Anterior cingulate cortex (tissue), 58 donors: Measurements from ENCODE around the gene EFCAB9.
A peak's percentile ranks its signal among the peaks of the same experiment; 100 is the strongest.
"Not testable (repeated sequence)": the region's sequence is repeated elsewhere in the genome, so short reads cannot be mapped to it uniquely, and the experiment has no call there.

Experiments
- DNase-seq, 58 donors: peaks; one replicate each; lab custom pipeline; 2025; lab: John Stamatoyannopoulos, UW

Gene EFCAB9

GRCh38 chr5:172187118-172188032 lies 6.6 kb upstream of the EFCAB9 start:
- DNase-seq: peak in 11 of 58 donors; percentile 12 to 40 (median 35)

GRCh38 chr5:172188033-172188892 lies 5.7 kb upstream of the EFCAB9 start, which contains the start of gene STK10:
STK10 (minus strand) TSS chr5:172188224; CDS start chr5:172188042, 182 bp downstream.
- peak in 57 of 58 donors; percentile 59 to 93 (median 87) for DNase-seq

GRCh38 chr5:172188893-172189692 lies 4.9 kb upstream of the EFCAB9 start:
- DNase-seq: no peak

GRCh38 chr5:172189693-172190296 lies 4.2 kb upstream of the EFCAB9 start:
- no peak for DNase-seq

GRCh38 chr5:172194985-172195774 lies 1.2 kb downstream of the EFCAB9 start:
- no peak for DNase-seq

GRCh38 chr5:172197775-172198174 lies 3.8 kb downstream of the EFCAB9 start:
- not testable (repeated sequence) for DNase-seq

- no peak for DNase-seq
These were observed 5.5 kb downstream of the EFCAB9 start for GRCh38 chr5:172199446-172199845.

GRCh38 chr5:172200476-172200875 lies 6.5 kb downstream of the EFCAB9 start:
- DNase-seq: no peak

GRCh38 chr5:172205984-172206383 lies 12.0 kb downstream of the EFCAB9 start:
- not testable (repeated sequence) for DNase-seq

- DNase-seq: no peak
These were observed 13.5 kb downstream of the EFCAB9 start for GRCh38 chr5:172207511-172207910.

GRCh38 chr5:172209714-172210113 lies 15.7 kb downstream of the EFCAB9 start:
- DNase-seq: no peak

- DNase-seq: no peak
These were observed 17.7 kb downstream of the EFCAB9 start for GRCh38 chr5:172211676-172212075.

- DNase-seq: no peak
These were observed 19.2 kb downstream of the EFCAB9 start for GRCh38 chr5:172213126-172213525.

- no peak for DNase-seq
These were observed 22.4 kb downstream of the EFCAB9 start for GRCh38 chr5:172216345-172216744.

- DNase-seq: no peak
These were observed 25.3 kb downstream of the EFCAB9 start for GRCh38 chr5:172219296-172219695.

GRCh38 chr5:172223901-172224873 lies 30.2 kb downstream of the EFCAB9 start:
- no peak for DNase-seq

GRCh38 chr5:172224996-172225395 lies 31.0 kb downstream of the EFCAB9 start:
- DNase-seq: no peak

GRCh38 chr5:172229904-172230303 lies 35.9 kb downstream of the EFCAB9 start:
- no peak for DNase-seq
